HepG2 (cell line): Measurements from ENCODE around the gene TM9SF2. TPM values are rescaled to one million over a fixed set of nuclear protein-coding genes. Genes with fewer than 3 reads are reported as not detected.

Experiments used
- CERS6 ChIP-seq: sonication (generic); formaldehyde crosslinking; IDR thresholded peaks from 2 replicates; pipeline ENCODE4 v1.5.0; 2020; ENCODE audit warnings: missing genetic modification reagents
- IKZF1 ChIP-seq: fragments of 450-650 bp; IDR thresholded peaks from 2 replicates; pipeline ENCODE4 v1.7.1; 2016
- JUNB ChIP-seq: sonication (generic); formaldehyde crosslinking; IDR thresholded peaks from 2 replicates; pipeline ENCODE4 v1.8.0; 2022; ENCODE audit warnings: missing genetic modification reagents, mild to moderate bottlenecking, borderline replicate concordance
- MED13 ChIP-seq: sonication (generic); formaldehyde crosslinking; IDR thresholded peaks from 2 replicates; pipeline ENCODE4 v1.5.0; 2020; ENCODE audit warnings: missing genetic modification reagents
- NCOA5 ChIP-seq: sonication (generic); formaldehyde crosslinking; IDR thresholded peaks from 2 replicates; pipeline ENCODE4 v1.4.0; 2020; ENCODE audit warnings: missing genetic modification reagents
- NFRKB ChIP-seq: fragments of 450-650 bp; IDR thresholded peaks from 2 replicates; pipeline ENCODE4 v1.6.1; 2017
- NPAS2 ChIP-seq: sonication (generic); formaldehyde crosslinking; IDR thresholded peaks from 2 replicates; pipeline ENCODE4 v1.8.0; 2022; ENCODE audit warnings: mild to moderate bottlenecking, missing genetic modification reagents, borderline replicate concordance
- TAF1 ChIP-seq: sonication (generic); formaldehyde crosslinking; IDR thresholded peaks from 2 replicates; pipeline ENCODE4 v1.4.0; 2020; ENCODE audit warnings: missing genetic modification reagents
- TBX2 ChIP-seq: sonication (generic); formaldehyde crosslinking; IDR thresholded peaks from 2 replicates; pipeline ENCODE4 v1.5.0; 2020; ENCODE audit warnings: missing genetic modification reagents, mild to moderate bottlenecking, borderline replicate concordance
- TEAD3 ChIP-seq: optimal IDR thresholded peaks from 2 replicates; pipeline ENCODE3; 2016; ENCODE audit warnings: borderline replicate concordance
- THAP9 ChIP-seq: sonication (generic); formaldehyde crosslinking; IDR thresholded peaks from 2 replicates; pipeline ENCODE4; 2020; ENCODE audit warnings: missing genetic modification reagents, mild to moderate bottlenecking, borderline replicate concordance
- THYN1 ChIP-seq: sonication (generic); formaldehyde crosslinking; IDR thresholded peaks from 2 replicates; pipeline ENCODE4 v1.8.1; 2023; ENCODE audit warnings: low read depth, mild to moderate bottlenecking, moderate library complexity, missing genetic modification reagents, borderline replicate concordance
- ZC3H4 ChIP-seq: sonication (generic); formaldehyde crosslinking; IDR thresholded peaks from 2 replicates; pipeline ENCODE4 v1.4.0; 2020; ENCODE audit warnings: missing genetic modification reagents, borderline replicate concordance
- ZFYVE20 ChIP-seq: sonication (generic); formaldehyde crosslinking; IDR thresholded peaks from 2 replicates; pipeline ENCODE4 v1.8.0; 2023; ENCODE audit warnings: low read depth, mild to moderate bottlenecking, moderate library complexity, missing genetic modification reagents, borderline replicate concordance
- ZNF263 ChIP-seq: sonication (generic); formaldehyde crosslinking; IDR thresholded peaks from 2 replicates; pipeline ENCODE4 v1.4.0; 2020; ENCODE audit warnings: missing genetic modification reagents
- ZNF549 ChIP-seq: sonication (generic); formaldehyde crosslinking; IDR thresholded peaks from 2 replicates; pipeline ENCODE4 v1.5.0; 2020; ENCODE audit warnings: missing genetic modification reagents
- ZNF597 ChIP-seq: sonication (generic); formaldehyde crosslinking; IDR thresholded peaks from 2 replicates; pipeline ENCODE4 v1.5.0; 2020; ENCODE audit warnings: missing genetic modification reagents
- ZNF737 ChIP-seq: sonication (generic); formaldehyde crosslinking; IDR thresholded peaks from 2 replicates; pipeline ENCODE4 v1.5.0; 2020; ENCODE audit warnings: missing genetic modification reagents, mild to moderate bottlenecking, borderline replicate concordance
- polyA plus RNA-seq, 8 experiments: library from polyadenylated mRNA; depleted of rRNA in 3 of 8; stranded (reverse) in 7 of 8; unstranded in 1 of 8; fragments of >200 nt; fragmentation: Illumina TruSeq in 4 of 8; extraction: Trizol in 4 of 8; gene quantifications; 2 replicates each; pipeline versions ENCODE4 v1.2.1 to v1.2.3, GENCODE V29; 2011 to 2016; ENCODE audit warnings: low read depth in 4 of 8, missing spikeins in 1 of 8, mixed read lengths in 1 of 8; ENCODE audit not compliant: insufficient read depth in 1 of 8
- total RNA-seq, 5 experiments: library from RNA; depleted of rRNA; stranded (reverse); fragments of >200 nt; fragmentation: Illumina TruSeq; extraction: Trizol; gene quantifications; 2 replicates each; pipeline ENCODE4 v1.2.3, GENCODE V29; 2016; ENCODE audit warnings: low read depth in 1 of 5
- TF ChIP-seq, protein P1 (sequence below), 2 experiments: sonication (generic) in 1 of 2; formaldehyde crosslinking in 1 of 2; IDR thresholded peaks; 2 replicates each; pipeline versions ENCODE4 v1.6.1 to v1.9.0; 2014 to 2022; ENCODE audit warnings: antibody characterized with exemption in 1 of 2, borderline replicate concordance in 1 of 2, inconsistent platforms in 1 of 2, low read depth in 1 of 2, missing genetic modification reagents in 1 of 2

TM9SF2 gene
- total and polyA plus RNA-seq, 2 of the 13 experiments (the other 11 are each of a cell fraction or from before 2014, with no cell fraction given), result 94.1 to 123 TPM

DNA sequence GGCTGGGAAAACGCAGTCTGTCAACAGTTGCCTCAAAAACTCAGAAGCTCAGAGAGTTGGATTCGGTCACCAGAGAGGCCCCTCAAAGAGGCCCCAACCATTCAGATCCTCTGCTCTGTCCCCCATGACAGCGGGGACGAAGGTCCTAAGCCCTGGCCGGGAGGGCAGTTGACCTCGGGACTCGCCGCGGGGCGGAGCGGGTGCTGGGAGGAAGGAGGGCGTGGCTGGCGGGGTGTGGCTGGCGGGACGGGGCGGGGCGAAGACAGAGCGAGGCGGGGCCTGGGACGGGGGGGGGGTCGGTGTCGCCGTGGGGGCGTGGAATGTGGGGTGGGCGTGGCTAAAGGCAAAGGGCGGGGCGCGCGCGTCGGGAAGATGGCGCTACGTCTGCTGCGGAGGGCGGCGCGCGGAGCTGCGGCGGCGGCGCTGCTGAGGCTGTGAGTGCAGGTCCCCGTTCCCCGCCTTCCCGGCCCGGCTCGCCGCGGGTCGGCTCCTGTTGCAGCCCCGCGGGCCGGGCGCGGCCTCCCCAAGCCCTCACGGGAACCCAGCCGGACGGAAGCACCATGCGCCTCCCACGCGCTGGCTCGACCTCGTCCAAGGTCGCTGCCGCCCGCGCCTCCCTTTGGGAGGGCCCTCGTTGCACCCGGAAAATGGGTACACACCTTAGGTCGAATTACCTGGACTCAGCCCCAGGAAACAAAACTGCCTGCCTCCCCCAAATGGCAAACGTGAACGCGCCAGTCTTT, 105.2 kb downstream of the TM9SF2 start, which contains the start of gene CLYBL (continued):
- TF ChIP-seq CERS6 (CRISPR knock-in tag), result no peak
- no peak for TF ChIP-seq NCOA5 (CRISPR knock-in tag)
- no peak for TF ChIP-seq ZNF549 (CRISPR knock-in tag)
- TF ChIP-seq ZNF737 (CRISPR knock-in tag), result no peak
- TF ChIP-seq ZNF263 (CRISPR knock-in tag), result no peak
- TF ChIP-seq TBX2 (CRISPR knock-in tag), result peak; percentile 67
- TF ChIP-seq, protein P1, sequence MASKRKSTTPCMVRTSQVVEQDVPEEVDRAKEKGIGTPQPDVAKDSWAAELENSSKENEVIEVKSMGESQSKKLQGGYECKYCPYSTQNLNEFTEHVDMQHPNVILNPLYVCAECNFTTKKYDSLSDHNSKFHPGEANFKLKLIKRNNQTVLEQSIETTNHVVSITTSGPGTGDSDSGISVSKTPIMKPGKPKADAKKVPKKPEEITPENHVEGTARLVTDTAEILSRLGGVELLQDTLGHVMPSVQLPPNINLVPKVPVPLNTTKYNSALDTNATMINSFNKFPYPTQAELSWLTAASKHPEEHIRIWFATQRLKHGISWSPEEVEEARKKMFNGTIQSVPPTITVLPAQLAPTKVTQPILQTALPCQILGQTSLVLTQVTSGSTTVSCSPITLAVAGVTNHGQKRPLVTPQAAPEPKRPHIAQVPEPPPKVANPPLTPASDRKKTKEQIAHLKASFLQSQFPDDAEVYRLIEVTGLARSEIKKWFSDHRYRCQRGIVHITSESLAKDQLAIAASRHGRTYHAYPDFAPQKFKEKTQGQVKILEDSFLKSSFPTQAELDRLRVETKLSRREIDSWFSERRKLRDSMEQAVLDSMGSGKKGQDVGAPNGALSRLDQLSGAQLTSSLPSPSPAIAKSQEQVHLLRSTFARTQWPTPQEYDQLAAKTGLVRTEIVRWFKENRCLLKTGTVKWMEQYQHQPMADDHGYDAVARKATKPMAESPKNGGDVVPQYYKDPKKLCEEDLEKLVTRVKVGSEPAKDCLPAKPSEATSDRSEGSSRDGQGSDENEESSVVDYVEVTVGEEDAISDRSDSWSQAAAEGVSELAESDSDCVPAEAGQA (IDR thresholded peaks at IDR 0.05; ENCODE audit: low read depth), result no peak
- TF ChIP-seq, protein P1 (CRISPR knock-in tag; IDR thresholded peaks at IDR 0.05; ENCODE audit: borderline replicate concordance), result no peak
- no peak for TF ChIP-seq NPAS2 (CRISPR knock-in tag)
- no peak for TF ChIP-seq IKZF1
- TF ChIP-seq MED13, result no peak; the same call in 1 of the 2 replicates
- TF ChIP-seq ZC3H4, result no peak
- no peak for TF ChIP-seq THYN1
- no peak for TF ChIP-seq ZNF597
- peak; percentile 82 for TF ChIP-seq TAF1 (CRISPR knock-in tag)
- TF ChIP-seq THAP9 (CRISPR knock-in tag), result no peak
- peak; percentile 86 for TF ChIP-seq TEAD3 (CRISPR knock-in tag)
- TF ChIP-seq NFRKB, result no peak; the same call in 1 of the 2 replicates
- no peak for TF ChIP-seq JUNB (CRISPR knock-in tag)
- 0 out of 2 replicates have a peak, but pooled peaks have one; percentile 78 for TF ChIP-seq ZFYVE20 (CRISPR knock-in tag)
